ENCODE results near the gene NTRK3. TPM values are rescaled to one million over a fixed set of nuclear protein-coding genes. Genes with fewer than 3 reads are reported as not detected.

Gene NTRK3
- total and polyA plus RNA-seq, 2 of the 8 experiments (the other 6 are each of a cell fraction or from before 2014, with no cell fraction given), result 4.5 to 6.8 TPM

DNA sequence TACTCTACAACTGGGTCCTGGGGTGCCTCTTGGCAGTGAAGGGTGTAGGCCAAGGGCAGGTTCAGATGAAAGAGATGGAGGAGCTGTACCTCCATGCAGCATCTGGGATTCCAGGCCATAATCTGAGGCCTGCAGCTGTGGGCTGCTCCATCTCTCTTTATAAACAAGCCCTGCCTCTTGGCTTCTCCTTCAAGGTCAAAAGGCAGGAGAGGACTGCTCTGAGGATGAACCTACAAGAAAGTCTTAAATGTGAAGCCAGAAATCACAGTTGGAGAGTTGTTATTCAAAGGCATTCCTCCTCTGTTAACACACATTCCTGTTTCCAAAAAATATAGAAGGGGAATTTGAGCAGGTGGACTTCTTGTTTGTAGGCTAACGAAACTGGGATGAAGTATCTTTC lies 355.5 kb downstream of the NTRK3 start (continued):
- TF ChIP-seq, protein P1, sequence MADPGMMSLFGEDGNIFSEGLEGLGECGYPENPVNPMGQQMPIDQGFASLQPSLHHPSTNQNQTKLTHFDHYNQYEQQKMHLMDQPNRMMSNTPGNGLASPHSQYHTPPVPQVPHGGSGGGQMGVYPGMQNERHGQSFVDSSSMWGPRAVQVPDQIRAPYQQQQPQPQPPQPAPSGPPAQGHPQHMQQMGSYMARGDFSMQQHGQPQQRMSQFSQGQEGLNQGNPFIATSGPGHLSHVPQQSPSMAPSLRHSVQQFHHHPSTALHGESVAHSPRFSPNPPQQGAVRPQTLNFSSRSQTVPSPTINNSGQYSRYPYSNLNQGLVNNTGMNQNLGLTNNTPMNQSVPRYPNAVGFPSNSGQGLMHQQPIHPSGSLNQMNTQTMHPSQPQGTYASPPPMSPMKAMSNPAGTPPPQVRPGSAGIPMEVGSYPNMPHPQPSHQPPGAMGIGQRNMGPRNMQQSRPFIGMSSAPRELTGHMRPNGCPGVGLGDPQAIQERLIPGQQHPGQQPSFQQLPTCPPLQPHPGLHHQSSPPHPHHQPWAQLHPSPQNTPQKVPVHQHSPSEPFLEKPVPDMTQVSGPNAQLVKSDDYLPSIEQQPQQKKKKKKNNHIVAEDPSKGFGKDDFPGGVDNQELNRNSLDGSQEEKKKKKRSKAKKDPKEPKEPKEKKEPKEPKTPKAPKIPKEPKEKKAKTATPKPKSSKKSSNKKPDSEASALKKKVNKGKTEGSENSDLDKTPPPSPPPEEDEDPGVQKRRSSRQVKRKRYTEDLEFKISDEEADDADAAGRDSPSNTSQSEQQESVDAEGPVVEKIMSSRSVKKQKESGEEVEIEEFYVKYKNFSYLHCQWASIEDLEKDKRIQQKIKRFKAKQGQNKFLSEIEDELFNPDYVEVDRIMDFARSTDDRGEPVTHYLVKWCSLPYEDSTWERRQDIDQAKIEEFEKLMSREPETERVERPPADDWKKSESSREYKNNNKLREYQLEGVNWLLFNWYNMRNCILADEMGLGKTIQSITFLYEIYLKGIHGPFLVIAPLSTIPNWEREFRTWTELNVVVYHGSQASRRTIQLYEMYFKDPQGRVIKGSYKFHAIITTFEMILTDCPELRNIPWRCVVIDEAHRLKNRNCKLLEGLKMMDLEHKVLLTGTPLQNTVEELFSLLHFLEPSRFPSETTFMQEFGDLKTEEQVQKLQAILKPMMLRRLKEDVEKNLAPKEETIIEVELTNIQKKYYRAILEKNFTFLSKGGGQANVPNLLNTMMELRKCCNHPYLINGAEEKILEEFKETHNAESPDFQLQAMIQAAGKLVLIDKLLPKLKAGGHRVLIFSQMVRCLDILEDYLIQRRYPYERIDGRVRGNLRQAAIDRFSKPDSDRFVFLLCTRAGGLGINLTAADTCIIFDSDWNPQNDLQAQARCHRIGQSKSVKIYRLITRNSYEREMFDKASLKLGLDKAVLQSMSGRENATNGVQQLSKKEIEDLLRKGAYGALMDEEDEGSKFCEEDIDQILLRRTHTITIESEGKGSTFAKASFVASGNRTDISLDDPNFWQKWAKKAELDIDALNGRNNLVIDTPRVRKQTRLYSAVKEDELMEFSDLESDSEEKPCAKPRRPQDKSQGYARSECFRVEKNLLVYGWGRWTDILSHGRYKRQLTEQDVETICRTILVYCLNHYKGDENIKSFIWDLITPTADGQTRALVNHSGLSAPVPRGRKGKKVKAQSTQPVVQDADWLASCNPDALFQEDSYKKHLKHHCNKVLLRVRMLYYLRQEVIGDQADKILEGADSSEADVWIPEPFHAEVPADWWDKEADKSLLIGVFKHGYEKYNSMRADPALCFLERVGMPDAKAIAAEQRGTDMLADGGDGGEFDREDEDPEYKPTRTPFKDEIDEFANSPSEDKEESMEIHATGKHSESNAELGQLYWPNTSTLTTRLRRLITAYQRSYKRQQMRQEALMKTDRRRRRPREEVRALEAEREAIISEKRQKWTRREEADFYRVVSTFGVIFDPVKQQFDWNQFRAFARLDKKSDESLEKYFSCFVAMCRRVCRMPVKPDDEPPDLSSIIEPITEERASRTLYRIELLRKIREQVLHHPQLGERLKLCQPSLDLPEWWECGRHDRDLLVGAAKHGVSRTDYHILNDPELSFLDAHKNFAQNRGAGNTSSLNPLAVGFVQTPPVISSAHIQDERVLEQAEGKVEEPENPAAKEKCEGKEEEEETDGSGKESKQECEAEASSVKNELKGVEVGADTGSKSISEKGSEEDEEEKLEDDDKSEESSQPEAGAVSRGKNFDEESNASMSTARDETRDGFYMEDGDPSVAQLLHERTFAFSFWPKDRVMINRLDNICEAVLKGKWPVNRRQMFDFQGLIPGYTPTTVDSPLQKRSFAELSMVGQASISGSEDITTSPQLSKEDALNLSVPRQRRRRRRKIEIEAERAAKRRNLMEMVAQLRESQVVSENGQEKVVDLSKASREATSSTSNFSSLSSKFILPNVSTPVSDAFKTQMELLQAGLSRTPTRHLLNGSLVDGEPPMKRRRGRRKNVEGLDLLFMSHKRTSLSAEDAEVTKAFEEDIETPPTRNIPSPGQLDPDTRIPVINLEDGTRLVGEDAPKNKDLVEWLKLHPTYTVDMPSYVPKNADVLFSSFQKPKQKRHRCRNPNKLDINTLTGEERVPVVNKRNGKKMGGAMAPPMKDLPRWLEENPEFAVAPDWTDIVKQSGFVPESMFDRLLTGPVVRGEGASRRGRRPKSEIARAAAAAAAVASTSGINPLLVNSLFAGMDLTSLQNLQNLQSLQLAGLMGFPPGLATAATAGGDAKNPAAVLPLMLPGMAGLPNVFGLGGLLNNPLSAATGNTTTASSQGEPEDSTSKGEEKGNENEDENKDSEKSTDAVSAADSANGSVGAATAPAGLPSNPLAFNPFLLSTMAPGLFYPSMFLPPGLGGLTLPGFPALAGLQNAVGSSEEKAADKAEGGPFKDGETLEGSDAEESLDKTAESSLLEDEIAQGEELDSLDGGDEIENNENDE (IDR thresholded peaks at IDR 0.05; ENCODE audit: insufficient replicate concordance, low read length), result no peak
- TF ChIP-seq SP4 (IDR thresholded peaks at IDR 0.05; ENCODE audit: low read length), result no peak
- no peak for TF ChIP-seq POU5F1 (IDR thresholded peaks at IDR 0.05; ENCODE audit: low read depth, low read length)
- TF ChIP-seq, protein P2, sequence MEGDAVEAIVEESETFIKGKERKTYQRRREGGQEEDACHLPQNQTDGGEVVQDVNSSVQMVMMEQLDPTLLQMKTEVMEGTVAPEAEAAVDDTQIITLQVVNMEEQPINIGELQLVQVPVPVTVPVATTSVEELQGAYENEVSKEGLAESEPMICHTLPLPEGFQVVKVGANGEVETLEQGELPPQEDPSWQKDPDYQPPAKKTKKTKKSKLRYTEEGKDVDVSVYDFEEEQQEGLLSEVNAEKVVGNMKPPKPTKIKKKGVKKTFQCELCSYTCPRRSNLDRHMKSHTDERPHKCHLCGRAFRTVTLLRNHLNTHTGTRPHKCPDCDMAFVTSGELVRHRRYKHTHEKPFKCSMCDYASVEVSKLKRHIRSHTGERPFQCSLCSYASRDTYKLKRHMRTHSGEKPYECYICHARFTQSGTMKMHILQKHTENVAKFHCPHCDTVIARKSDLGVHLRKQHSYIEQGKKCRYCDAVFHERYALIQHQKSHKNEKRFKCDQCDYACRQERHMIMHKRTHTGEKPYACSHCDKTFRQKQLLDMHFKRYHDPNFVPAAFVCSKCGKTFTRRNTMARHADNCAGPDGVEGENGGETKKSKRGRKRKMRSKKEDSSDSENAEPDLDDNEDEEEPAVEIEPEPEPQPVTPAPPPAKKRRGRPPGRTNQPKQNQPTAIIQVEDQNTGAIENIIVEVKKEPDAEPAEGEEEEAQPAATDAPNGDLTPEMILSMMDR (IDR thresholded peaks at IDR 0.05; ENCODE audit: control extremely low read depth in 1 of 3, insufficient read depth in 1 of 3, low read depth in 1 of 3, low read length in 3 of 3), result no peak
